Measurements from ENCODE around the gene KCTD7.

- TF ChIP-seq REST (IDR thresholded peaks at IDR 0.05; ENCODE audit: insufficient read depth in 1 of 2, low read depth in 2 of 2, low read length in 2 of 2) = no peak
- no peak for TF ChIP-seq POLR2AphosphoS5 (IDR thresholded peaks at IDR 0.05; ENCODE audit: low read depth, low read length)
- TF ChIP-seq TAF1 (IDR thresholded peaks at IDR 0.05; ENCODE audit: borderline replicate concordance, insufficient read depth, low read length) = no peak
Observed at GRCh38 chr7:66609176-66609575, 19.5 kb upstream of the KCTD7 start.

All from PFSK-1 (cell line).